IgD-negative memory B cell (primary cell): ENCODE measurements around the gene TFR2. TPM values are rescaled to one million over a fixed set of nuclear protein-coding genes. Genes with fewer than 3 reads are reported as not detected.

Experiments used
- H3K27ac Mint-ChIP-seq, 3 donors: one replicate each; pipeline ENCODE4 v1.8.0; 2020 to 2022; ENCODE audit warnings: mild to moderate bottlenecking in 3 of 3, mixed read lengths in 3 of 3, moderate library complexity in 1 of 3
- H3K27me3 Mint-ChIP-seq: one replicate; pipeline ENCODE4 v1.8.0; 2021; ENCODE audit warnings: mixed read lengths
- H3K36me3 Mint-ChIP-seq: one replicate; pipeline ENCODE4 v1.8.0; 2020; ENCODE audit warnings: mild to moderate bottlenecking, mixed read lengths
- H3K4me1 Mint-ChIP-seq, 3 donors: one replicate each; pipeline ENCODE4 v1.8.0; 2020 to 2022; ENCODE audit warnings: mixed read lengths in 3 of 3, mild to moderate bottlenecking in 1 of 3
- H3K4me3 Mint-ChIP-seq, 4 donors: one replicate each; pipeline ENCODE4 v1.8.0; 2020 to 2022; ENCODE audit warnings: mild to moderate bottlenecking in 4 of 4, mixed read lengths in 4 of 4, moderate library complexity in 3 of 4
- H3K9me3 Mint-ChIP-seq, 3 donors: one replicate each; pipeline ENCODE4 v1.8.0; 2020 to 2021; ENCODE audit warnings: mixed read lengths in 3 of 3, mild to moderate bottlenecking in 1 of 3
- polyA plus RNA-seq: library from polyadenylated mRNA; unstranded; fragments of 300-500 nt; fragmentation: Illumina TruSeq; gene quantifications from one replicate; pipeline ENCODE4 v1.2.3, GENCODE V29; 2021

Gene TFR2
- polyA plus RNA-seq, 1 donor from 2014 or later, result 0.44 TPM

- Mint-ChIP-seq H3K36me3 (peaks cover 4% of the 10 kb centered on the region), H3K27ac (peak overlapping the region in 2 of 3 donors; percentile 67 to 85), H3K4me3 (peak overlapping the region in 2 of 4 donors; percentile 54 to 60), H3K9me3 (no peaks in the 10 kb centered on the region), H3K27me3 (no peaks in the 10 kb centered on the region), H3K4me1 (peaks cover 10 to 24% (median 22%) of the 10 kb centered on the region in 3 donors)
Measured at GRCh38 chr7:100572281-100572948, 68.9 kb downstream of the TFR2 start.

- Mint-ChIP-seq H3K9me3 (no peaks in the 10 kb centered on the region), H3K4me1 (peaks cover 10 to 30% (median 22%) of the 10 kb centered on the region in 3 donors), H3K27me3 (no peaks in the 10 kb centered on the region), H3K36me3 (peaks cover 4% of the 10 kb centered on the region), H3K27ac (peak overlapping the region; percentile 67 to 85 (median 71)), H3K4me3 (peak overlapping the region in 3 of 4 donors; percentile 23 to 60 (median 34))
Measured at GRCh38 chr7:100571829-100572116, 69.6 kb downstream of the TFR2 start.

- H3K4me1 Mint-ChIP-seq, result peaks cover 10 to 30% (median 25%) of the 10 kb centered on the region in 3 donors
- H3K9me3 Mint-ChIP-seq, result no peaks in the 10 kb centered on the region
- H3K27ac Mint-ChIP-seq, result peak overlapping the region in 1 of 3 donors; percentile 85
- H3K36me3 Mint-ChIP-seq, result peaks cover 4% of the 10 kb centered on the region
- H3K4me3 Mint-ChIP-seq, result peak overlapping the region in 1 of 4 donors; percentile 60
- no peaks in the 10 kb centered on the region for H3K27me3 Mint-ChIP-seq
Measured at GRCh38 chr7:100570954-100571828, 70.2 kb downstream of the TFR2 start.

Other genes with a start within 250 kb of the TFR2 start
- gene ZCWPW1, start 212.8 kb downstream of the TFR2 start, polyA plus RNA-seq, result 12.1 TPM
- gene MEPCE, start 211.7 kb downstream of the TFR2 start, polyA plus RNA-seq, result 19.8 TPM
- 39.3 TPM for gene PPP1R35, start 205.1 kb downstream of the TFR2 start, polyA plus RNA-seq
- 0.78 TPM for gene SPACDR, start 177.3 kb downstream of the TFR2 start, polyA plus RNA-seq
- 25.6 TPM for gene TSC22D4, start 162.3 kb downstream of the TFR2 start, polyA plus RNA-seq
- not detected for gene NYAP1, start 157.6 kb downstream of the TFR2 start, polyA plus RNA-seq
- gene AGFG2, start 102.3 kb downstream of the TFR2 start, polyA plus RNA-seq, result 7.3 TPM
- 0.73 TPM for gene SAP25, start 67.7 kb downstream of the TFR2 start, polyA plus RNA-seq
- gene LRCH4, start 55.4 kb downstream of the TFR2 start, polyA plus RNA-seq, result 160 TPM
- 0.36 TPM for gene FBXO24, start 55.2 kb downstream of the TFR2 start, polyA plus RNA-seq
- 0.98 TPM for gene PCOLCE, start 39.2 kb downstream of the TFR2 start, polyA plus RNA-seq
- 14.4 TPM for gene MOSPD3, start 29.0 kb downstream of the TFR2 start, polyA plus RNA-seq
- gene ACTL6B, start 14.9 kb upstream of the TFR2 start, polyA plus RNA-seq, result not detected
- gene GNB2, start 32.2 kb upstream of the TFR2 start, polyA plus RNA-seq, result 62.7 TPM
- gene GIGYF1, start 52.7 kb upstream of the TFR2 start, polyA plus RNA-seq, result 2.6 TPM
- gene POP7, start 64.6 kb upstream of the TFR2 start, polyA plus RNA-seq, result 48.6 TPM
- gene EPO, start 78.9 kb upstream of the TFR2 start, polyA plus RNA-seq, result not detected
- gene ZAN, start 92.0 kb upstream of the TFR2 start, polyA plus RNA-seq, result not detected
- not detected for gene EPHB4, start 186.0 kb upstream of the TFR2 start, polyA plus RNA-seq
- gene SLC12A9, start 211.2 kb upstream of the TFR2 start, polyA plus RNA-seq, result 11.4 TPM
- 4.6 TPM for gene TRIP6, start 225.8 kb upstream of the TFR2 start, polyA plus RNA-seq
- gene SRRT, start 233.6 kb upstream of the TFR2 start, polyA plus RNA-seq, result 79.7 TPM
- 2.5 TPM for gene UFSP1, start 248.2 kb upstream of the TFR2 start, polyA plus RNA-seq